ENCODE data around the gene SND1.
A peak's percentile ranks its signal among the peaks of the same experiment; 100 is the strongest.
"Not testable (repeated sequence)": the region's sequence is repeated elsewhere in the genome, so short reads cannot be mapped to it uniquely, and the experiment has no call there.

Gene SND1

GRCh38 chr7:128082431-128082830 lies 430.4 kb downstream of the SND1 start:
- no peak for DNase-seq

- no peak for DNase-seq
Observed at GRCh38 chr7:128084896-128085608, 433.1 kb downstream of the SND1 start.

GRCh38 chr7:128090492-128090891 lies 438.5 kb downstream of the SND1 start:
- no peak for DNase-seq

- DNase-seq: no peak
Observed at GRCh38 chr7:128091106-128091505, 439.1 kb downstream of the SND1 start.

- DNase-seq: no peak
Observed at GRCh38 chr7:128092221-128092620, 440.2 kb downstream of the SND1 start.

GRCh38 chr7:128093614-128094570 lies 441.9 kb downstream of the SND1 start:
- no peak for DNase-seq

GRCh38 chr7:128094686-128095085 lies 442.7 kb downstream of the SND1 start:
- DNase-seq: no peak

- DNase-seq: no peak
Observed at GRCh38 chr7:128097211-128097731, 445.3 kb downstream of the SND1 start.

- no peak for DNase-seq
Observed at GRCh38 chr7:128098629-128099028, 446.6 kb downstream of the SND1 start.

- peak; percentile 18 for DNase-seq
Observed at GRCh38 chr7:128099204-128099671, 447.2 kb downstream of the SND1 start.

- DNase-seq: no peak
Observed at GRCh38 chr7:128100225-128100948, 448.4 kb downstream of the SND1 start.

GRCh38 chr7:128100949-128101713 lies 449.1 kb downstream of the SND1 start:
- no peak for DNase-seq

GRCh38 chr7:128102490-128103291 lies 450.7 kb downstream of the SND1 start:
- no peak for DNase-seq

- peak; percentile 32 for DNase-seq
Observed at GRCh38 chr7:128103498-128104107, 451.6 kb downstream of the SND1 start.

GRCh38 chr7:128104108-128104742 lies 452.2 kb downstream of the SND1 start:
- DNase-seq: no peak

GRCh38 chr7:128105228-128106022 lies 453.4 kb downstream of the SND1 start:
- no peak for DNase-seq

- DNase-seq: no peak
Observed at GRCh38 chr7:128106821-128107220, 454.8 kb downstream of the SND1 start.

- DNase-seq: not testable (repeated sequence)
Observed at GRCh38 chr7:128107516-128107915, 455.5 kb downstream of the SND1 start.

GRCh38 chr7:128108129-128108528 lies 456.1 kb downstream of the SND1 start:
- DNase-seq: no peak
